IMR-90 (cell line): Measurements from ENCODE around the gene SLC44A1. TPM values are rescaled to one million over a fixed set of nuclear protein-coding genes. Genes with fewer than 3 reads are reported as not detected.

Experiments
- ATAC-seq: fragments of 200-7000 bp; cut with Tn5 transposase; 2 replicates; pipeline ENCODE4 v1.9.1; 2020; ENCODE audit warnings: low read depth, mild to moderate bottlenecking, moderate library complexity
- BruUV-seq: library from RNA; stranded (reverse); fragments of 400-500 nt; replicated peaks from 2 replicates; lab custom pipeline; 2021; lab: Mats Ljungman, UMichigan
- CTCF ChIA-PET: fragments of 300-600 bp; formaldehyde crosslinking; extraction: SDS; loops from one replicate; lab custom pipeline; 2021; ENCODE audit warnings: antibody characterized with exemption; lab: Yijun Ruan, JAX
- POLR2A ChIA-PET: fragments of 300-600 bp; sonication (Branson Sonifier 250); formaldehyde crosslinking; loops from one replicate; lab custom pipeline; 2022; ENCODE audit warnings: antibody characterized with exemption; ENCODE audit not compliant: unreplicated experiment; lab: Charles Lee
- DNase-seq: peaks from one replicate; pipeline ENCODE4 v3.0.0; 2013
- H2AFZ ChIP-seq: replicated peaks from 2 replicates; pipeline ENCODE3; 2013; ENCODE audit warnings: low read length, mild to moderate bottlenecking; ENCODE audit not compliant: poor library complexity
- H2AK5ac ChIP-seq: 2 replicates; pipeline ENCODE4 v1.6.1; 2013; ENCODE audit warnings: low read depth, low read length, inconsistent platforms
- H2AK9ac ChIP-seq: replicated peaks from 2 replicates; pipeline ENCODE3; 2013; ENCODE audit warnings: mild to moderate bottlenecking, low read depth, low read length, moderate library complexity; ENCODE audit not compliant: poor library complexity
- H2BK120ac ChIP-seq: 2 replicates; pipeline ENCODE4 v1.6.1; 2013; ENCODE audit warnings: low read depth, low read length, inconsistent platforms
- H2BK15ac ChIP-seq: 3 replicates; pipeline ENCODE4 v1.6.1; 2013; ENCODE audit warnings: low read depth, low read length, inconsistent platforms
- H2BK20ac ChIP-seq: 2 replicates; pipeline ENCODE4 v1.6.1; 2013; ENCODE audit warnings: low read depth, mild to moderate bottlenecking, inconsistent platforms, low read length, moderate library complexity
- H2BK5ac ChIP-seq: 2 replicates; pipeline ENCODE4 v1.6.1; 2013; ENCODE audit warnings: mild to moderate bottlenecking, low read depth, low read length, inconsistent platforms; ENCODE audit not compliant: poor library complexity, severe bottlenecking
- H3K14ac ChIP-seq: replicated peaks from 2 replicates; pipeline ENCODE4 v1.6.1; 2013; ENCODE audit warnings: low read depth, low read length, inconsistent platforms
- H3K18ac ChIP-seq: 2 replicates; pipeline ENCODE4 v1.6.1; 2013; ENCODE audit warnings: low read depth, low read length, control low read depth
- H3K23ac ChIP-seq: 2 replicates; pipeline ENCODE4 v1.6.1; 2013; ENCODE audit warnings: low read depth, low read length, inconsistent platforms
- H3K27ac ChIP-seq: 2 replicates; pipeline ENCODE4 v1.5.1; 2013; ENCODE audit warnings: mild to moderate bottlenecking, control low read depth, low read length; ENCODE audit not compliant: insufficient read depth
- H3K27me3 ChIP-seq: 2 replicates; pipeline ENCODE4 v1.6.1; 2013; ENCODE audit warnings: low read length; ENCODE audit not compliant: control insufficient read depth, insufficient read depth
- H3K36me3 ChIP-seq: 2 replicates; pipeline ENCODE4 v1.6.1; 2013; ENCODE audit warnings: low read length, mixed read lengths; ENCODE audit not compliant: control insufficient read depth, insufficient read depth
- H3K4ac ChIP-seq: 2 replicates; pipeline ENCODE4 v1.6.1; 2013; ENCODE audit warnings: low read depth, low read length, inconsistent platforms
- H3K4me1 ChIP-seq: 2 replicates; pipeline ENCODE4 v1.6.1; 2013; ENCODE audit warnings: low read length, mixed read lengths; ENCODE audit not compliant: control insufficient read depth, insufficient read depth
- H3K4me2 ChIP-seq: 2 replicates; pipeline ENCODE4 v1.6.1; 2013; ENCODE audit warnings: low read depth, mild to moderate bottlenecking, control low read depth, low read length, moderate library complexity
- H3K4me3 ChIP-seq: 2 replicates; pipeline ENCODE4 v1.5.1; 2013; ENCODE audit warnings: low read depth, mild to moderate bottlenecking, control low read depth, low read length, moderate library complexity; ENCODE audit not compliant: insufficient read depth
- H3K56ac ChIP-seq: 2 replicates; pipeline ENCODE4 v1.6.1; 2013; ENCODE audit warnings: low read length, inconsistent platforms; ENCODE audit not compliant: insufficient read depth; ENCODE audit errors: extremely low read depth
- H3K79me1 ChIP-seq, 2 experiments: 2 replicates each; pipeline ENCODE4 v1.6.1; 2013; ENCODE audit warnings: low read length in 2 of 2, inconsistent platforms in 1 of 2, low read depth in 1 of 2
- H3K9ac ChIP-seq: 2 replicates; pipeline ENCODE4 v1.6.1; 2013; ENCODE audit warnings: low read depth, low read length, control low read depth
- H3K9me1 ChIP-seq: 2 replicates; pipeline ENCODE4 v1.6.1; 2013; ENCODE audit warnings: low read length, inconsistent platforms; ENCODE audit not compliant: insufficient read depth
- H3K9me3 ChIP-seq: 2 replicates; pipeline ENCODE4 v1.6.1; 2013; ENCODE audit warnings: low read length; ENCODE audit not compliant: control insufficient read depth, insufficient read depth
- H4K20me1 ChIP-seq: 2 replicates; pipeline ENCODE4 v1.6.1; 2013; ENCODE audit warnings: low read length, inconsistent platforms; ENCODE audit not compliant: insufficient read depth
- H4K5ac ChIP-seq: 2 replicates; pipeline ENCODE4 v1.6.1; 2013; ENCODE audit warnings: mild to moderate bottlenecking, low read depth, low read length, control low read depth
- H4K8ac ChIP-seq, 2 experiments: 2 replicates each; pipeline ENCODE4 v1.6.1; 2013; ENCODE audit warnings: low read depth in 2 of 2, low read length in 2 of 2, control low read depth in 1 of 2, inconsistent platforms in 1 of 2
- H4K91ac ChIP-seq: 2 replicates; pipeline ENCODE4 v1.6.1; 2013; ENCODE audit warnings: low read depth, low read length, inconsistent platforms; ENCODE audit not compliant: insufficient read depth
- BHLHE40 ChIP-seq: fragments of 150-350 bp; IDR thresholded peaks from 2 replicates; pipeline ENCODE4 v1.6.1; 2016; ENCODE audit warnings: mild to moderate bottlenecking, low read depth, low read length
- CEBPB ChIP-seq: IDR thresholded peaks from 2 replicates; pipeline ENCODE4 v1.6.1; 2012; ENCODE audit warnings: low read depth, low read length, improper control_type of control experiment
- CHD1 ChIP-seq: IDR thresholded peaks from 2 replicates; pipeline ENCODE4 v1.6.1; 2012; ENCODE audit warnings: low read depth, low read length, improper control_type of control experiment
- CTCF ChIP-seq: conservative IDR thresholded peaks from 2 replicates; pipeline ENCODE4 v1.5.1; 2012; ENCODE audit warnings: mild to moderate bottlenecking, low read depth, low read length, improper control_type of control experiment
- ELK1 ChIP-seq: fragments of 150-350 bp; IDR thresholded peaks from 2 replicates; pipeline ENCODE4 v1.6.1; 2016; ENCODE audit warnings: low read depth, mild to moderate bottlenecking, low read length, moderate library complexity, borderline replicate concordance
- FOS ChIP-seq: fragments of 150-350 bp; IDR thresholded peaks from 2 replicates; pipeline ENCODE4 v1.6.1; 2016; ENCODE audit warnings: low read depth, low read length
- MAFK ChIP-seq: IDR thresholded peaks from 2 replicates; pipeline ENCODE4 v1.6.1; 2012; ENCODE audit warnings: low read depth, low read length, improper control_type of control experiment
- MAZ ChIP-seq: IDR thresholded peaks from 2 replicates; pipeline ENCODE4 v1.6.1; 2012; ENCODE audit warnings: low read depth, mild to moderate bottlenecking, low read length, improper control_type of control experiment, moderate library complexity, borderline replicate concordance
- MXI1 ChIP-seq: IDR thresholded peaks from 2 replicates; pipeline ENCODE4 v1.6.1; 2012; ENCODE audit warnings: low read depth, mild to moderate bottlenecking, low read length, moderate library complexity, borderline replicate concordance
- NFE2L2 ChIP-seq: fragments of 150-350 bp; IDR thresholded peaks from 2 replicates; pipeline ENCODE4 v1.6.1; 2016; ENCODE audit warnings: low read depth, mild to moderate bottlenecking, low read length
- POLR2A ChIP-seq: IDR thresholded peaks from 2 replicates; pipeline ENCODE4 v1.6.1; 2012; ENCODE audit warnings: mild to moderate bottlenecking, low read depth, low read length
- RAD21 ChIP-seq: IDR thresholded peaks from 2 replicates; pipeline ENCODE4 v1.6.1; 2012; ENCODE audit warnings: low read length, improper control_type of control experiment
- RCOR1 ChIP-seq: IDR thresholded peaks from 2 replicates; pipeline ENCODE4 v1.6.1; 2012; ENCODE audit warnings: mild to moderate bottlenecking, low read length, improper control_type of control experiment; ENCODE audit not compliant: insufficient replicate concordance
- RFX5 ChIP-seq: IDR thresholded peaks from 2 replicates; pipeline ENCODE4 v1.8.0; 2012; ENCODE audit warnings: low read depth, mild to moderate bottlenecking, low read length, moderate library complexity
- SMC3 ChIP-seq: fragments of 150-350 bp; IDR thresholded peaks from 2 replicates; pipeline ENCODE4 v1.6.1; 2016; ENCODE audit warnings: low read depth, mild to moderate bottlenecking, antibody characterized with exemption, low read length, moderate library complexity
- USF2 ChIP-seq: fragments of 150-350 bp; IDR thresholded peaks from 2 replicates; pipeline ENCODE4 v1.6.1; 2017; ENCODE audit warnings: mild to moderate bottlenecking, antibody characterized with exemption, low read length, low read depth
- WGBS, 2 experiments: methylation state at CpG; one replicate each; pipeline versions ENCODE4 v1.1.5 to v1.1.7; 2013; ENCODE audit warnings: missing lambda C conversion rate in 2 of 2; ENCODE audit not compliant: insufficient read length in 1 of 2; ENCODE audit errors: extremely low coverage in 2 of 2; 5-methylcytosine and 5-hydroxymethylcytosine counted together
- dilution Hi-C: fragments of 300-500 bp; cut with HindIII; formaldehyde crosslinking; loops from one replicate; pipeline ENCODE4 v1.14.3; 2018; ENCODE audit warnings: low sequenced_read_pairs; ENCODE audit not compliant: unreplicated experiment
- in situ Hi-C: fragments of 300-500 bp; cut with MboI; formaldehyde crosslinking; loops from 3 replicates; pipeline ENCODE4 v1.14.3; 2019; ENCODE audit warnings: low sequenced_read_pairs, inconsistent platforms, mixed read lengths
- intact Hi-C: fragments of 100-400 bp; cut with micrococcal nuclease; formaldehyde crosslinking; loops from 2 replicates; pipeline ENCODE4 v1.10.0; 2022
- polyA plus RNA-seq, 3 experiments: library from polyadenylated mRNA; depleted of rRNA; stranded (reverse); fragments of >200 nt; gene quantifications; 2 replicates each; pipeline ENCODE4 v1.2.3, GENCODE V29; 2012; ENCODE audit warnings: low replicate concordance in 1 of 3
- total RNA-seq: library from RNA; depleted of rRNA; stranded (reverse); fragments of >200 nt; gene quantifications from 2 replicates; pipeline ENCODE4 v1.2.3, GENCODE V29; 2012

SLC44A1 gene
- total and polyA plus RNA-seq, 2 of the 4 experiments (the other 2 are of a cell fraction): 5.2 to 21.7 TPM

GRCh38 chr9:105293408-105293807 lies 49.0 kb downstream of the SLC44A1 start:
- Histone ChIP-seq H3K4me2 (no peak overlapping the region), H2AK9ac (no peak overlapping the region), H3K36me3 (no peaks in the 10 kb centered on the region), H2BK20ac (no peak overlapping the region), H2BK5ac (no peak overlapping the region), H4K5ac (no peak overlapping the region), H3K79me1 (peaks cover 12 to 16% of the 10 kb centered on the region in 2 experiments), H3K4ac (no peak overlapping the region), H3K4me1 (peaks cover 14% of the 10 kb centered on the region), H2AFZ (no peak overlapping the region), H2BK120ac (no peak overlapping the region), H3K9me3 (no peaks in the 10 kb centered on the region), H3K4me3 (no peak overlapping the region), H3K9me1 (no peaks in the 10 kb centered on the region), H2BK15ac (no peak overlapping the region; the same call in 2 of the 3 replicates), H3K27me3 (no peaks in the 10 kb centered on the region), H4K20me1 (no peaks in the 10 kb centered on the region), H4K91ac (no peak overlapping the region), H3K18ac (no peak overlapping the region), H3K9ac (no peak overlapping the region), H3K27ac (no peak overlapping the region), H4K8ac (no peak overlapping the region), H3K56ac (no peak overlapping the region), H3K14ac (no peak overlapping the region), H3K23ac (no peak overlapping the region), H2AK5ac (no peak overlapping the region)
- dilution Hi-C loops: no loop called here
- intact Hi-C loops: no loop called here
- DNase-seq (no peak), ATAC-seq (no peak)
- ChIA-PET POLR2A (no interaction called here), CTCF (interaction anchor here (1.7 kb wide), 1 partner anchor 12 kb away, joined by 4 read pairs; no protein-coding TSS in a partner anchor)
- TF ChIP-seq MAFK: no peak
- no peak for TF ChIP-seq FOS
- no peak for TF ChIP-seq CEBPB
- TF ChIP-seq NFE2L2: no peak
- TF ChIP-seq RFX5: no peak
- TF ChIP-seq BHLHE40: no peak
- TF ChIP-seq MXI1: no peak
- TF ChIP-seq CTCF: no peak
- TF ChIP-seq POLR2A: no peak
- no peak for TF ChIP-seq MAZ
- no peak for TF ChIP-seq ELK1
- no peak for TF ChIP-seq RAD21
- no peak for TF ChIP-seq CHD1
- no peak for TF ChIP-seq RCOR1
- no peak for TF ChIP-seq SMC3
- TF ChIP-seq USF2: no peak
- WGBS, 2 experiments: 90% methylated on average over 2 of the region's 3 CpGs; no CpG with 5 or more reads in 1 of the 2 experiments
- in situ Hi-C loops: no loop called here
- BruUV-seq: no TSS peak
